ENCODE results near the gene TMEM143.

The TMEM143 gene

DNA sequence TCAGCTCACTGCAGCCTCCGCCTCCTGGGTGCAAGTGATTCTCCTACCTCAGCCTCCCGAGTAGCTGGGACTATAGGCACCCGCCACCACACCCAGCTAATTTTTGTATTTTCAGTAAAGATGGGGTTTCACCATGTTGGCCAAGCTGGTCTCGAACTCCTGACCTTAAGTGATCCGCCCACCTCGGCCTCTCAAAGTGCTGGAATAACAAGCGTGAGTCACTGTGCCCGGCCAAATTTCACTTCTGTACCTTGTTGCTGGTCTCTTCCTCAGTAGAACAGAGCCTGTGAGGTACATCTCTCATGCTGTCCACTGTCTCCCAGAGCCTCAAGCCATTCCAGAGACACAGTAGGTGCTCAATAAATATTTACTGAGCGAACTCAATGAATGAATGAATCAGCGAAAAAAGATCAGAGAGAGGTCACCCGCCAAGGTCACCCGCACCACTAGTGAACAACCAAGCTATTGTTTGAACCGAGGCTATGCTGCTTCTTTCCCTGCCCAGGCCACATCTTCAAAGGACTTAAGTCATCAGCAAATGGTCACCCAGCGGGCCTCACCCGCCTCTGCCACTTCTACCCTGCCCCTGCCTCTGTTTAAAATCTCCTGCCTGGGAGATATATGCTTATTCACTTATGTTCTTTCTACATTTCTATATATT is 9.3 kb downstream of the TMEM143 start:
- no peak for DNase-seq

DNA sequence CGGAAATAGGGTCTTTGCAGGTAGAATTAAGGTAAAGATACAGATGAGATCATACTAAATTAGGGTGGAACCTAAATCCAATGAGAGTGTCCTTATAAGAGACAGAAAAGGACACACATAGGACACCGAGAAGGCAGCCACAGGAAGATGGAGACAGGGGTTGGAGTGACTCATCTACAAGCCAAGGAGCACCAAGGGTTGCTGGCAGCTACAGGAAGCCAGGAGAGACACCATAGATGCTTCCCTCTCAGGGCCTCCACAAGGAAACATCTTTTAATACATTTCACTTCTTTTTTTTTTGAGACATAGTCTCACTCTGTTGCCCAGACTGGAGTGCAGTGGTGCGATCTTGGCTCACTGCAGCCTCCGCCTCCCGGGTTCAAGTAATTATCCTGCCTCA is 10.1 kb downstream of the TMEM143 start:
- DNase-seq, result no peak

DNA sequence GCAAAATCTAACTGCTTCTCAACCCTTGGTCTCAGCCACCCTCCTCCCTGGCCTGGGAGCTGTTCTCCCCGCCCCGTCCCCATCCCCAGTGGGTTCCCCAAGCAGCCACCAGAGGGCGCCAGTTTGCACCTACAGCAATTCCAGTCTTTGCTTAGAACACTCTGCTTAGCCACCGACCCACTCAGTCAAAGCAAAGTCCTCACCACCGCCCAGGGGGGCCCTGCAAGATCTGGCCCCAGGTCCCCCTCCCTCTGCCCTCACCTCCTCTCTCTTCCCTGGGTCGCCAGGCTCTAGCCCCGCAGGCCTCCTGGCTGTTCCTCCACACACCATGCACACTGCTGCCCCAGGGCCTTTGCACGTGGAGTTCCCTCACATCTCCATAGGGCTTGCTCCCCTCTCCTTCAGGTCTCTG is 12.4 kb downstream of the TMEM143 start:
- peak in 1 of 2 donors; percentile 29 for DNase-seq

DNA sequence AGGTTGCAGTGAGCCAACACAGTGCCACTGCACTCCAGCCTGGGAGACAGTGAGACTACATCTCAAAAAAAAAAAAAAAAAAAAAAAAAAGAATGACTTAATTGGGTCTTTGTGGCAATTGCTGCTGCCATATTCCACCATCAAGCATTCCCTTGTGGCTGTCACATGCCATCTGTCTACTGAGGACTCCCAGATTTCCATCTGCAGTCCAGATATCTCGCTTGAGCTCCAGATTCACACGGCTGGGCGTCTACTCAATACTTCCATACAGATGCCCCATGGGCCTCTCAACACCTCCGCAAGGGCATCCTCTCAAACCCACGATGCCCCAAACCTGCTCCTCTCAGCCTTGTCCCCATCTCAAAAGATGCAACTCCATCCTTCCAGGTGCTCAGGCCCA is 12.9 kb downstream of the TMEM143 start:
- no peak for DNase-seq

DNA sequence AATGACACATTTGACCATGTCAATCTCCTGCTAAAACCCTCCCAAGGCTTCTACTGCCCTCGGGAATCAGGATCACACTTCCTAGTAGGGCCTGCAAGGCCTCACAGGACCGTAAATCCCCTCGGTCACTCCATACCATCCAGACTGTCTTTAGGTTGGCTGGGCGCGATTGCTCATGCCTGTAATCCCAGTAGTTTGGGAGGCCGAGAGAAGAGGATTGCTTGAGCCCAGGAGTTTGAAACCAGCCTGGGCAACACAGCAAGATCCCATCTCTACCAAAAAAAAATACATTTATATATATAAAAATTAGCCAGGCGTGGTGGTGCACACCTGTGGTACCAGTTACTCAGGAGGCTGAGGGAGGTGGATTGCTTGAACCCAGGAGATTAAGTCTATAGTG is 15.0 kb downstream of the TMEM143 start:
- DNase-seq, result no peak

DNA sequence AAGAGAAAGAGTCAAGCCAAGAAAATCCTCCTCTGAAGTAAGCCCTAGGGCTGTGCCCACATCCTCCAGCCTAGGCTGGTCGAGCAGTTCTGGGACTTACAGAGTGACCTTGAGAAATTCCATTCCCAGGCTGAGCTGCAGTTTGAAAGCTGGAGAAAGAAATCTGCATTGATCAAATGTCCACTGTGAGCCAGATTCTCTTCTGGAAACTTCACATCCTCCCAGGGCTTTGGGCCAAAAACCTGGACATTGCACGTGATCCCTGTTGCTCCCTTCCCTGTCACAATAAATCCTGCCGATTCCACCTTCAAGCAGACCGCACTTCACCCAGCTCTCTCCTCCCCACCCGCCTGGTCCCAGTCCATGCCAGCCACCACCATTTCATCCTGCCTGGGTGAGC is 15.7 kb downstream of the TMEM143 start:
- DNase-seq, result no peak

DNA sequence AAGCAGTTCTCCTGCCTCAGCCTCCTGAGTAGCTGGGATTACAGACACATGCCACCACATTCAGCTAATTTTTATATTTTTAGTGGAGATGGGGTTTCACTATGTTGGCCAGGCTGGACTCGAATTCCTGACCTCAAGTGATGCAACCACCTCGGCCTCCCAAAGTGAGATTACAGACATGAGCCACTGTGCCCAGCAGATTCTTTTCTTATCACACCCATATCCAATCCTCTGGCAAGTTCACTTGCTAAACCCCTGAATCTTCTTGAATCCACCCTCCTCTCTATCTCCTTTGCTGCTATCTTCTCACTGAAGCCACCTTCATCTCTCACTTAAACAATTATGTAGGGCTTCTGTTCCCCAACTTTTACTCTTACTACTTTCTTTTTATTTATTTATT is 17.5 kb downstream of the TMEM143 start:
- no peak for DNase-seq

DNA sequence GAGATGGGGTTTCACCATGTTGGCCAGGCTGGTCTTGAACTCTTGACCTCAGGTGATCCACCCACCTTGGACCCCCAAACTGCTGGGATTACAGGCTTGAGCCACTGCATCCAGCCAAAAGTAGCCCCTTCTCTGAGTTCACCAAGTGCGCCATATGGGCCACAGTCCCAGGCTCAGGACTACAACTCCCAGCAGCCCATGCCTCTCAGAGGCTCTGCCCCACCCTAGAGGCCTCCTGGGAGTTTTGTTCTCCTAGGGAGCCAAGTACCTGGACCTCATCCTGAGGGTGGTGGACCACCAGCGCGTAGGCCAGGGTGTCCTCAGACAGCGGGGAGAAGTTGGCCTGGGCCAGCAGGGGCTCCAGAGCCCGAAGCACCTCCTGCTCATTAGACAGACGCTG is 18.8 kb downstream of the TMEM143 start:
- DNase-seq, result no peak

DNA sequence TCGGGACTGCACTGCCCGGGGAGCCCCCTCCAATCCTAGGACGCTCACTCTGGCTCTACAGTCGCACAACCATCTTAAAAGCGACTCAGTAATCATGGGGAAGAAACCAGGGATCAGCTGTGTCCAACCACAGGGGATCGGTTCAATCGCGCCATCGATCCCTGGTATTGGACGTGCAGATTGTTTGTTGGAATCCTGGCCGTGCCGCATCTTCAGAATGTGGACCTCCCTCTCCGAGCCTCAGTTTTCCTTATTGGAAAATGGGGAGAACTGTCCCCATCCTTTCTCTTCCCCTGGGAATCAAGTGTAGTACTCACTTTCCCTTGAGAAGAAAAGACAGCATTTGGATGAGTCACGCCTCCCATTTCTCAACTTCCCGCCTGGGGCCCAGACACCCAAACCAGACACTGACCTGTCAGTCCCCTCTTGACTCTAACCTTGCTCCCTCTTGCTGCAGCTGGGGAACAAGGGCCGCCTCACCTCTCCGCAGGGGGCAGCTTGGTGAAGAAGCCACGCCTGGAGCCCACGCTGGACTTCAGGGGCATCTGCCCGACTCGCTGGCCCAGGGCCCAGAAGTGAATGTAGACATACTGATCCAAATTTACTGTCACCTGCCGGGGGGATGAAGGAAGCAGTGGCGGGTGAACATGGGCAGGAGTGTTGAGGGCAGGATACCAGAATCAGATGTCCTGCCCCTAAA is 20.7 kb downstream of the TMEM143 start:
- no peak for DNase-seq

DNA sequence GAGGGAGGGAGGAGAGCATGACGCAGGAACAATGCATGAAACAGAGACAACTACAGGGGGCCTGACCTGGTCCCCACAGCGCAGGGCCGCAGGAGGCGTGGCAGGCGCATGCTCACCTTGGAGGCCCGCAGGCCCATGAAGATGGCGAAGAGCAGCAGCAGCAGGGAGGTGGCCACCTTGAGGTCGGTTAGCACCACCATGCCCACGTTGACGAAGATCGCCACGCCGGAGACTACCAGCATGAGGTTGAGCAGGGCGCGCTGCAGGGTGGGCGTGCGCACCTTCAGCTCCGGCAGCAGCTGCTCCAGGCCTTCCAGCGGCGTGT is 21.4 kb downstream of the TMEM143 start:
- no peak for DNase-seq

DNA sequence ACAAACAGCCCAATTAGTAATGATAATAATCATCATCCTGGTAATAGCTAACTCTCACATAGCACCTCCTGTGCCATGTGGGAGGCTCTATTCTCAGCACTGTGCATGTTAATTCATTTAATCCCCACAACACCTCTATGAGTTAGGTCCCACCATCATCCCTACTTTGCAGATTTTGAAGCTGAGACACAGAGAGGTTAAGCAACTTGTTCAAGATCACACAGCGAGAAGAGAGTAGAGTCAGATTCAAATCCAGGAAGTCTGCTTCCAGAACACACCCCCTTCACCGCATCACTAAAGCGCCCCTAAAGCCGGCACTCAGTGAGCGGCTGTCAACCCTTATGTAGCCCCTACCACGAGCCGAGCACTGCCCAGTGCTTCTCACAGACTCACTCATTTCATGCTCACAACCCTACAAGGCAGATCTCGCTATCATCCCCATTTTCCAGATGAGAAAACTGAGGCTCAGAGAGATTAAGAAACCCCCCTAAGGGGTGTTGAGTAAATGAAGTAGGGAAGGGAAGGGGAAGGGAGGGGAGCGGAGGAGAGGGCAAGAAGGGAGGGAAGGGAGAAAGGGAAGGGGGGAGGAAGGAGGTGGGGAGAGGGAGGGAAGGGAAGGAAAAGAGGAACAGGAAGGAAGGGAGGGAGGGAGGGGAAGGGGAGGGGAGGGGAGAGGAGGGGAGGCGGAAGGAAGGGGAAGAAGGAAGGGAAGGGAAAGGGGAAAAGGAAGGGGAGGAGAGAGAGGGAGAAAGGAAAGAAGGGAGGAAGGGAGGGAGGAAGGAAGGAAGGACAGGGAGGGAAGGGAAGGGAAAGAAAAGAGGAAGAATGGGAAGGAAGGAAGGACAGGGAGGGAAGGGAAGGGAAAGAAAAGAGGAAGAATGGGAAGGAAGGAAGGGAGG is 22.0 kb downstream of the TMEM143 start:
- DNase-seq, result no peak

DNA sequence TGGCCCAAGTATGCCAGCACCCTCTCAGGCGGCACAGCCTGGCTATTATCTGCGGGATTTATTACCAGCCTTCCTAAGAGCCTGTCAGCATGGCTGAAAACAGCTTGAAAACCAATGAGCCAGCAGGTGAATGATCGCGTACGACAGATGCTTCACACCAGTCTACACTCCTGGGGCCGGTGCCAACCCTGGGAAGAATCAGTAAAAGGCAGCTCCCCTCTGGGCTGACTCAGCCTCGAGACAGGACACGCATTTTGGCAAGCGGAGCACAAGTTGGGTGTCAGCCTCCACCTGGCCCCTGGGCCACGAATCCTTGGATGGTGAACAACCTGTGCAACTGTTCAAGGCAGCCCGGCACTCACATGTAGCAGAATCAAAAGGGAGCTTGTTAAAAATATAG is 22.7 kb downstream of the TMEM143 start:
- no peak for DNase-seq

DNA sequence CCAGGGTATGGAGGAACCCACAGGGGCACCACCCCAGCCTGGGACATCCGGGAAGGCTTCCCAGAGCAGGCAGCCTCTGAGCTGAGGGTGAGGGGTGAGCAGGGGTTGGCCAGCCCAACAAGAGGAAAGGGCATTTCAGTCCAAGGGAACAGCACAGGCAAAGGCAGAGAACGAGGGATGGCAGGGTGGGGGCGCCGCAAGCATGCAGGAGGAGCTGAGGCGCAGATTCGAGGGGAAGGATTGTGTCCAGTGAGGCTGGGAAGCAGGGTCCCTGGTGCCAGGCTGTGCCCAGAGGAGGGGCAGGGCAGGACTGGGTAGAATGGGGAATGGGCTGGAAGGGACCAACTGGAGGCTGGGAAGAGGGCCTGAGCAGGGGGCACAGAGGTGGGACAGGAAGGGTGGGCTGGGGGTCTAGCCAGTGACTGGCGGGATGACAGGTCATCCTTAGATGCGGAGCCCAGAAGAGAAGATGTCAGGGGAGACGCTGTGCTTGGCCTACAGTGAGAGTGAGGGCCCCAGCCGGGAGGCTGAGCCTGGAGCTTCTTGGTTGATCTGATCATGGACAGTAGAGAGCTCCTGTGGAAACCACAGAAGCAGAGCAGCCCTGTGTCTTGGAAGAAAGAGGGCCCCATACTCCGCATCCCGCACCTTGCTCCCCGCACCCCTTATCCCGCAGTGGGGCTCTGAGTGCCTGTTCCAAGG is 24.8 kb downstream of the TMEM143 start:
- no peak for DNase-seq

DNA sequence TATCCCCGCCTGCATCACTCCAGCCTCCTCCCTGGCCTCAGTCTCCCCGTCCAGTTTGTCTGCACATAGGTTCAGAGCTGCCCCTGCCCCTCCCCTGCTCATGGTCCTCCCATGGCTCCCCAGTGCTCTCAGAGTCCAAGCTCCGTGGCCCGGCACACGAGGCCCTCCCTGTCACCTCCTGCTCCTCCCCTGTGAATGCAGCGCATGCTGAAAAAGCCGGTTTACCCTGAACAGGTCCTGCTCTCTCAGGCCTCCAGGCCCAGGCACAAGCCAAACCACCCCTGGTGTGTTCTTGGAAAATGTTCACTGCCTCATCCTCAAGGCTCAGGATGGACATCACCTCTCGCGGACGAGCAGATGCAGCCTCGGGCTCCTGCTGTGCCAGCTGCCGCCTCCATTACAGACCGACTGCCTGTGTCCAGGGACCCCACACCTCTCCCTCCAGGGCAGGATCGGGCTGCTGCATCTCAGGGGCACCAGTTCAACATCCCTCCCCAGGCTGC is 25.4 kb downstream of the TMEM143 start:
- no peak for DNase-seq

DNA sequence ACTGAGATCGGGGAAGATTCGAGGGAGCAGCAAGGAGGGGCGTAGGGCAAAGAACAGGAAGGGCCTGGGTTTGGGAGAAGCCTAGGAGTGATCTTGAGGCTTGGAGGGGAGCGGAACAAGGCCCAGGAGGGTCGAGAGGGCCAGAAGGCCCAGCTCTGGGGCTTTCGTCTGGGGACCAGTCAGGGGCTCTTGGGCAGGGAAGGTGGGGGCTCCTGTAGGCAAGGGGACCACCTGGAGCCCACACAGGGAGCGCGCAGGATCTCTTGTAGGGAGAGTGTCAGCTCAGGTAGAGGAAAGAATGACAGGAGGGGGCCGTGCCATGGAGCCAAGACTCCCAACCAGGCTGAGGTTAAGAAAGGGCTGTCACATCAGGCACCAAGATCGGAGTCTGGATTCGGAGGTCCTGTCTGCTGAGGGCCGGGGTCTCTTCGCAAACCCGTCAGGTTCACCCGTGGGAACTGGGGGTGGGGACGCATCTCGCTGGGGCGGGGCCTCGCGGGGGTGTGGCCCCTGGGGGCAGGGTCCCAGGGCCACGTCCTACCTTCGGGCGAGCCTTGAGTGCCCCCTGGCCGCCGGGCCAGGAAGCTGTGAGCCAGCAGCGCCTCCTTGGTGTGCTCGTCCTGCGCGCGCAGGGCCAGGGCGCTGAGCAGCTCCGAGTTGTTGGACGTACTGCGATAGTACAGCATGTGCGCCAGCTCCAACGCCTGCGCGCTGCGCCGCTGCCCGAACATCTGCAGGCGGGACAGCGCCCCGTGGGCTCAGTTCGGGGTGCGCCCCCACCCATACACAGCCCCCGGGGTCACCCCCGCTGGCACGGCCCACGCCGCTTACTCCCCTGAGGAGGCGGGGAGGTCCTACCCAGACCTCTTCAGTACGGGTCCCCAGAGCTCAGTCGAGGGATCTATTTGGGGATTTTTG is 30.0 kb downstream of the TMEM143 start:
- peak; percentile 37 to 74 for DNase-seq

DNA sequence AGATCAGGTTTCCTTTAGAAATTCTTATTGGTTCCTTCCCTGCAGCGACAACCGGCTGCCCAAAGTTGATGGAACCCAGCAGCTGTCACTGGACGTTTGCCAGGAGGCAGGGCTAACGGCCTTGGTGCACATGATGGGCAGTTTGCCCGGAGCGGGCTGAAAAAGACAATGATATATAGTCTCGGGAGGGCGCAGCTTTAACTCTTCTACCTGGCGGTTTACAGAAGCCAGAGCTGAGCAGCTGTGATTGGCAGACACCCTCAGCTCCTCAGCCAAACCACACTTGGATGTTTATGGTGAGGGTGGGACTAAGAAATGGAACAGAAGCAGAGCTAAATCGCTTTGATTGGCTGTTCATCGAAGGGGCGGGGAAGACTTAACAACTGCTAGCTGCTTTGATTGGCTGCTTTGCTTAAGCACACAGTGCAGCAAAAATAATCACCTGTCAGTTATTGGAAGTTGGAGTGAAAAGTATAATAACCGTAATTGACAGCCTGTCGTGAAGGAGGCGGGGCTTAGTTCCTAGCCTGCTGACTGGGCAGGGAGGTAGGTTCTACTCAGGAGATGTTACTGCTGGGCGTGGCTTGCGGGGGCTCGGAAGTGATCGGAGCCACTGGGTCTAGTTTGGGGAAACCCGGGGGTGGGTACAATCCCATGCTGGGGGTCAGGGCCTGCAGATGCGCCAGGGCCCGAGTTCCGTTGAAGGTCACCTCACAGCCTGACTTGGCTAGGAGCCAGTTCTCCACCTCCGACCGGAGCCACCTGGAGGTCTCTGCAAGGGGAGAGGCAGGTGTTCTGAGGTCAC is 30.9 kb downstream of the TMEM143 start:
- peak; percentile 82 to 90 for DNase-seq

DNA sequence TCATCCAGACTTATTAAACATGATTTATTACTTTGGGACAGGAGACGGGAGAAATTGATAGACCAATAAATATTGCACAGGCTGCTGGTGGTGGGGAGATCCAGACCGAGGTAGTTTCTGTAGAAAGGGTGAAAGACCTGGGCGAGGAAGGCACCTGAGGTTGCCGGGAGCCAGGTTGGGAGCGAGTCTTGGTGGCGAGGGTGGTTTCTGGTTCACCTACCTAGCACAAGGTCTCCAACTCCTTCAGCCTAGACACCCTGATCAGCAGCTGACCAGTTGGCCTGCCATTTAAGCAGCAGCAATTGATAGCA is 31.4 kb downstream of the TMEM143 start:
- DNase-seq, result no peak

DNA sequence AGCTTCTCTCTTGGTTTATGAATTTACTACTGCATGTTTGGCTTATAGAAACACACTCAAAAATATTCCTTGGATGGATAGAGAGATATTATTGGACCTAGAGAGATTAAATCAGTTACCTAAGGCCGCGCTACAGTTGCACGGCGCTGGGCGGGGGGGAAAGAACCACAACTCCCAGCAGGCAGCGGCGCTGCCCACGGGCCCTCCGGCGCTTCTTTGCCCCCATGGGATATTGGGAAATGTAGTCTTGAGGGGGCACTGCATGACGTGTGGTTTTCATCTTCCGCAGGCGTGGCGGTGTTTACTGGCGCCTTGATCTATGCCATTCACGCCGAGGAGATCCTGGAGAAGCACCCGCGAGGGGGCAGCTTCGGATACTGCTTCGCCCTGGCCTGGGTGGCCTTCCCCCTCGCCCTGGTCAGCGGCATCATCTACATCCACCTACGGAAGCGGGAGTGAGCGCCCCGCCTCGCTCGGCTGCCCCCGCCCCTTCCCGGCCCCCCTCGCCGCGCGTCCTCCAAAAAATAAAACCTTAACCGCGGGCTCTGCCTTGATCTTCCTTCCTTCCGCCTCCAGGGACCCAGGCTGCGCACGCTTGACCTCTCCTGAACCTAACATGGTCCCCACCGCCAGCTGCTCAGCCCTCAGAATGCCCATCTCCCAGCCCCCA is 33.6 kb downstream of the TMEM143 start:
- peak; percentile 84 to 92 for DNase-seq

DNA sequence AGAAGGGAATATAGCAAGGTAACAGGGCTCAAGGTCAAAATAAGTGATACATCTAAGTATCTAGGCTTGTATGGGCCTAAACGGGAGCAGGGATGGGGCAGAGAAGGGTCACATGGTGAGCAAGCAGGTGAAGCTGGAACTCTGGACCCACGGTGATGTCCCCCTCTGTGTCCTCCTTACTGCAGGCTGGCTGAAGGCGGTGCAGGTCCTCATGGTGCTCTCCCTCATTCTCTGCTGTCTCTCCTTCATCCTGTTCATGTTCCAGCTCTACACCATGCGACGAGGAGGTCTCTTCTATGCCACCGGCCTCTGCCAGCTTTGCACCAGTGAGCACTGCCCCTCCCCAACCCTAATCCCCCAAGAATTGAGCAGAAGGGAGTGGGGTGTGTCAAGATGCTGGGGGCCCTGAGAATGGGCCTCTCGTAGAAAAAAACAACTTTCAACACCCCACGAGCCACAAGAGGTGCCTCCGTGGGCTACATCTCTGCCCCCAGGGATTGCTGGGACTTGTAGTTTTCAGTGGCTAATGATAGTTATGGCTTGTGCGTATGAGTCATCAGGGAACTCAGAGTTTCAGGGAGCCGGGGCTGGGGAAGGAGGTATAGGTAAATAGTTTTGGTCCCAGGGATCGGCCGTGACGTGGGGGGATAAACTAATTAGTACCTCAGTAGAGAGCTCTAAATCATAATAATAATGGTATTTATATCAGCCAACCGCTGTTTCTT is 34.4 kb downstream of the TMEM143 start:
- no peak for DNase-seq
